Measurements from ENCODE around the gene HIVEP2. TPM values are rescaled to one million over a fixed set of nuclear protein-coding genes. Genes with fewer than 3 reads are reported as not detected.

Gene HIVEP2
- total RNA-seq, 1 donor from 2014 or later = 26.6 TPM

DNA sequence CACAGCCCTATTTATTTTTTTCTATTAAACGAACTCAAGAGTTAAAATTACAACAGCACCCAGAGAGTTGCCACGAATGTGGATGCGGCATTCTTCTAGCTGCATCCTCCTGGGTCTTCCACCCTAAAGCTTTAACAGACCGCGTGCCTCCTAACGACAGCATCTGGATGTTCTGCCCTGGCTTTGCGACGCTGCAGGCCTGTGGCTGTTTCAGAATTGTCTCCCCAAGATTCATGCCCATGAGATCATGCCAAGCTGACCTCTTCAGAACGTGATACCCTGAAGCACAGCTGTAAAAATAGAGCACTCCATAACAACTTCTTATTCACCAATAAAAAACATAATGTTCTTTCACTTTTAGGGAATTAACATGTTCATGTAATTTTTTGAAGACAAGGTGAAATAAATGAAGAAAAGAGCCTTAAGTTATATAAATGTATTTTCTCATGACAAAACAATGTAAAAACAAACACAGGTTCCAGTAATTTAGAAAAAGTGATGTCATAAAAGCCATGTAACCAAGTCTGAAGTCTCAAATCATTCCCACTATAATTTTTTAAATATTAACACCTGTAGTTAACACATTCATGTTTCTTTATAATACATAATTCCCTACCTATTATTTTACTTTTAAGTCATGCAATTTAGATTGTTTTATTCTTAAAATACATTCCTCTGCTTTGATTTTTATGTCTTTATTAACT lies 26.5 kb downstream of the HIVEP2 start:
- DNase-seq (ENCODE audit: low read depth) = no peak

DNA sequence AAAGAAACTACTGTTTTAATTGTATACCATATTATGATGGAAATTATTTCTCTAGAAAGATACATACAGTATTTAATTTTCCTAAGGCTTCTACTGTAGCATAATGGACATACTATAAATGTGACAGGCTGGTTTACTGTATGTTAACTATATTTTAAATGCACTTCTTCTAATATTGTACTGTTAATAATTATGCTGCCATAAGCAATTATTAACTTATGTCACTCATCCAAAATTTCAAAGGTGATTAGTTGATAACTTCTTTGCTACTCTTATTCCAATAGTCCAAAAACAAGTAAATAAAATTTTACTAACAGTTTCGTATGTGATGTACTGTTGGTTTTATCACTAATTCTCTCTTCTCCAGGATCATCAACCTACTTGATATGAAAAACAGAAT lies 28.1 kb downstream of the HIVEP2 start:
- DNase-seq (ENCODE audit: low read depth) = no peak

DNA sequence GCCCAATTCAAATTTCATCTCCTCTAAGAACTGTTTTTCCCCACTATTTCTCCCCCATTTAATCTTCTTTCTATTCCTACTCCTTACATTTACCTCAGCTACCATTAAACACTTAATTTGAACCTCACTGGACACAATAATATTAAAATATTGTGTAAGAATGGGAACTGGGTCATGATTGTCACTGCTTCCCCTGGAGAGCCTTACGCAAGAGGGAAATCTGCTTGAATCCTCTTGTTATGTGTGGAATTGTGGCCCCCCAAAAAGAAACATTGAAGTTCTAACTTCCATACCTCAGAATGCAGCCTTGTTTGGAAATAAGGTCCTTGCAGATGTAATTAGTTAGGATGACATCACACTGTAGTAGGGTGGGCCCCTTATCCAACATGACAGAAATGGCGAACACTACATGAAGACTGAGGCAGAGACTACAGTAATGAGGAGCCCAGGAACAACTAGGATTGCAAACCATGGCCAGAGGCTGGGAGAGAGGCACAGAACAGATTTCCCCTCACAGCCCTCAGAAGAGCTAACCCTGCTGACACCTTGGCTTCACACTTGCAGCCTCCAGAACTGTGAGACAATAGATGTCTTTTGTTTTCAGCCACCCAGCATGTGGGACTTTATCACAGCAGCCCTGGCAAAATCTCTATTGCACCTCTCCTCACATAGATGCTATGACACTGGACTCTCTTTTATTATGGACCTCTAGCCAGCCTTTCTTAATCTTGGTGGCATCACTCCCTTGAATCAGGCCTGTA lies 29.9 kb downstream of the HIVEP2 start:
- no peak for DNase-seq (ENCODE audit: low read depth)

DNA sequence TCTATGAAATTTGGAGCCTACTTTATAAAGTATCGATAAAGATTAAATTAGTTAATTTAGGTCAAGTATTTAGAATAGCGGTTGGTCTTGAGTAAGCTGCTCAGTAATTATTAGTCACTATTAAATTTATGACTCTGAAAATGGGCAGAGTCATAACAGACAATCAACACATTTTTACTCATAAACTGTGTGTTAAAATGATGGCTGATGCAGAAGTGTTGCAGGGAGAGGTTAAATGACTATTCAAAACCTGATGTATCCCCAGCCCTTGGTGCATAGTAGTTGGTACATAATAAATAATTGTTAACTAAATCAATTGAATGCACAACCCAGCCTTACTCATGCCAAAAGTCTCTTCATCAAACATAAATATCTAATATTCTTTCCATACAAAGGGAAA lies 30.6 kb downstream of the HIVEP2 start:
- no peak for DNase-seq (ENCODE audit: low read depth)

DNA sequence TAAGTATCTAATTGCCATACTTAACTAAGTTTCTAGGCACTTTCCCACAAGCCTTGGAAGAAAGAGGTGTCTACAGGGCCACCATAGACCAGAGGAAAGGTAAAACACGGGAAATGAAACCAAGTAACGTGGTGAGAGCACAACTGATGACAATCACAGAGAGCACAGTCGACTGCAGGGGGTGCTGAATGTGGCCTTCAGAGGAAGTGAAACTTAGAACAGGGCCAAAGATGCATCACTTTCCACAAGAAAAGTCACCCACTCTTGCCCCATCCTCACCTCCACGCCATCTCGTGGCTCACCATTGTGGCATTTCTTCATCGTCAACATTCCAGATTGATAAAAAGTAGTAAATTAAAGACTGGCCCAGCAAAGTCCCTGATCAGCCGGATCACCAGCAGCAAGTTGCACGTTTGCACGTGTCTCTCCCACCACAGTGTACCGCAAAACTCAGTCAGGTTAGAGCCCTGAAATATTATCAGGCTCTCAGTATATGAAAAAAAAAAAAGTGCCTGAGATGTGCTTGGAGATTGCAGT lies 31.4 kb downstream of the HIVEP2 start:
- DNase-seq (ENCODE audit: low read depth) = no peak

DNA sequence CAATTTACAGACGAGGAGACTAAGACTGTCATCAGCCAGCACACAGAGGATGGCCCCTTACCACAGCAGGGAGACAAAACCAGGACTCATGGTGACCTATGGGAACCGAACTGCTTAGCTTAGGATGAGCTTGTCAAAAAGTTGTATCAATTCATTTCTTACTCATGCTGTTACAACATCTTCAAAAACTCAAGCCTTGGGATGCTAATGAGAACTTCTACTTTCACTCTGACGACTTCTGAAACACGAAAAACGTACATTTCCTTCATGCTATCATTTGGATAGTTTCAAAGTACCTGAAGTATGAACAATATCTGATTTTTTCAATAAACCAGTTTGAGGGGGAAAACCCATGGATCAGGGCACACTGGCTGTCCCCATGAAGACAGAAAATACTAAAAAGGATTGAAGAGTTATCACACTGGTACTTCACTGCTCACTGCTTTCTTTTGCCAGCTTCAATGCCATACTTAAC lies 31.9 kb downstream of the HIVEP2 start:
- DNase-seq (ENCODE audit: low read depth) = no peak

DNA sequence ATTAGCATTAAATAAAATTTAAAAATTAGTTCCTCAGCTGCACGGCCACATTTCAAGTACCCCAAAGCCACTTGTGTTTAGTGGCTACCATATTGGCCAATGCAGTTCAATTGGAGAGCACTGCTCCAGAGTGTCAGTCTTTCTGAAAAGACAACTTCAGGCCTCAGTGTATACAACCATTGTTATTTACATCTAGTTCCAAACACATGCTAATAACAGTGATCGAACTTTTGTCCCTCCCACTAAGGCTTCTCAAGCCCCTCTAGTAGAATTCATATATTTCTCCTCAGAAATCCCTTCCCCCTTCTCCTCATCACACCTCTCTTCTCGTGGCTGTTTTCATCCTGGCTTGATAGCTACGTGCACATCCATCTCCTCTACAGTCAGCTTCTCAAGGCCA lies 32.9 kb downstream of the HIVEP2 start:
- DNase-seq (ENCODE audit: low read depth) = no peak

DNA sequence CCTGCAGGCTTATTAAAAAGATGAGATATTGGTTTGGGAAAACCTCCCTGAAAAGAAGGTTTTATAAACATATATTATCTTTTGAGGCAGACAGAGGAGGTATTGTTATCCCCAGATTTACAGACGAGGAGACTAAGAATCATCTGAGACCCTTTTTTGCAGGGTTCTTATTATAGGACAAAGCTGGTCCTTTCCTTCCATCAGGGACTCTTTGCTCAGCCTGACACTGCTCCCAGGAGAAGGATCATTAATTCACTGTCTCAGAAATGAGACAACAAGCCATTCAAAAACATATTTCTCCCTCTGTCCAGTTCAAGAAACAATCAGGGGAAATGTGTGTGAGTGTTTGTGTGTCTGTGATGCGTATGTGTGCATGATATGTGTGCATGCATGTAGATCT lies 33.5 kb downstream of the HIVEP2 start:
- DNase-seq (ENCODE audit: low read depth) = no peak

DNA sequence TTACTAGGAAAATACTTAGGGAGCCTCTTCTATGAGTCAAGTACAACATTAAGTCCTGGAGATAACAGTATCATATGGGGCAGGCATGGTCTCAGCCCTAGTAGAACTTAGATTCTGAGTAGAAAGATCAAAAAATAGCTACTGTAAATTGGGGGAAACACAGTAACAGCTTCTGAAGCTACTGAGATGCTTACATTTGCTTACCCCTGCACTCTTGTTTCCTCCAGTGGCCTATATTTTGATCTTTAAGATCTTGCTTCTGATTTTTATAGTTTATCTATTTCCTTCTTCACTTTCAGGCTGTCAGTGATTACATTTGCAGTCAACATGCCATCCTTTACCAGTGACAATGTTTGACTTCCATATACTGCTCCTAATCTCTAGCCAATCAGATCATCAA lies 35.3 kb downstream of the HIVEP2 start:
- no peak for DNase-seq (ENCODE audit: low read depth)

DNA sequence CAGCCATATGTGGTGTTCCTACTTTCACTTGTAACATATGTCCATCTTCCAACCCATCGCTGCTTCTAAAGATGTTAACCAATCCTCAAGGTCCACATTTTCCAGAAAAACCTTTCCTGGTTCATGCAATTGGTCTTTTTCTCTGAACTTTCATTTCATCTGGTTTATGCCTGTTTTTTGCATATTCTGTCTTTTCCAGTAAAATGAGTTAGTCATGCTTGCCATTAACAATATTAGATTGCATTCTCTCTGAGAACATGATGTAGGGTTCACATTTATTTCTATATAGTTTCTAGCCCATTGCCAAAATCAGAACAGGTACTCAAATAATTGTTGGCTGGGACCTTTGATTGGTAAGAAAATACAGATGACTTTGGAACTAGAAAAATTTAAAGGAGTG lies 36.7 kb downstream of the HIVEP2 start:
- DNase-seq (ENCODE audit: low read depth) = no peak

DNA sequence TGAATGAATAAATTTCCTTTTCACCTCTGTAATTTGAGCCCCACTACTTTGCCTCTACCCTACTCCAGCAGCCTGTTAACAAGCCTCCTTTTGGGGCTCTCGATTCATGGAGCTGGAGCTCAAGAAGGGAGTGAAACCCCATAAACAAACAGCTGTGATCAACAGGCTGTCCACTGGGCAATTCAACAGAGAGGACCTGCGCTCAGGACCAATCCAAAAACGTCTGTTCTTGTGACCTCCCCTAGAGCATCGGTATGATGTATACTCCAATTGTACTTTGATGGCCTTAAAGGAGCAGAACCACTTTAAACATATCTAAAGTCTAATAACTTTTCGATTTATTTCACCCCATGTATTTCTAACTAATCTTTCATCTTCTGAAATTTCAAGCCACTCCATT lies 37.4 kb downstream of the HIVEP2 start:
- no peak for DNase-seq (ENCODE audit: low read depth)

DNA sequence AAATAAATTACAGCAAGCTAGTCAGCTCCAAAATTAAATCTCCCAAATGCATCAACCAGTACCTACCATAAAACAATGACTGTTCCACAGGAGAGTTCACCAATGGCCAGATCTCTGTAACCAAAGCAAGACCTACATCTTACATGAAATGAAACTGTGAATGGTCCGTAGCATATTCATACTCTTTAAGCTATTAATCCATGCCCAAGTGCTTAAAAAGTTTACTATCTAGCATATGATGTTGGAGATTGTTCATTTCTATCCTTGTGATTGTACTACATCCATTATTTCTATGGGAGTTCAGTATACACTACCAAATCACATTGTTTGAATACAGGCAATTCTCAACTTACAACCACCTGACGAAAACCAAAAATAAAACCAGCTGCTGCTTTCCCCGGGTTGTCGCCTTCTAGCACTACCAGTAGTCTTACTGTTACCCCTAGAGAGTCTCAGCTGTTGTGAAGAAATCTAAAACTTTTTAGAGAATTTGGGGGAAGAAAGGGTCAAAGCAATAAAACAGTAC lies 38.0 kb downstream of the HIVEP2 start:
- no peak for DNase-seq (ENCODE audit: low read depth)

DNA sequence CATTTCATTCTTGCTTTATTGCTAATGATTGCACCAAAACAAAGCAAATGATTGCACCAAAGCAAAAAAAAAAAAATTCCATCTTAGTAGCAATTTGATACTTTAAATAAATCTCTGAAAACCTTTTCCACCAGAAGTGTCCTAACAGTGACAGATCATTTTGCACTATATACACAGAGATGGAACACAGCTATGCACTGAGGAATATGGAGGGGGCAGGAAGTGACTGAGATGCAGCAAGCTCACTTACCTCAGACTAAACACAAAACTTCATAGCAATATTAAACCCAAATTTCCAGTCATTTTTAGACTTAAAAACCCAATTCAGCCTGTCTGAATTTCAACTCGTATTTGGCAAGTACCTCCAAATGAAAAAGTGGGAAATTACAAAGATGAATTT lies 41.2 kb downstream of the HIVEP2 start:
- DNase-seq (ENCODE audit: low read depth) = no peak

DNA sequence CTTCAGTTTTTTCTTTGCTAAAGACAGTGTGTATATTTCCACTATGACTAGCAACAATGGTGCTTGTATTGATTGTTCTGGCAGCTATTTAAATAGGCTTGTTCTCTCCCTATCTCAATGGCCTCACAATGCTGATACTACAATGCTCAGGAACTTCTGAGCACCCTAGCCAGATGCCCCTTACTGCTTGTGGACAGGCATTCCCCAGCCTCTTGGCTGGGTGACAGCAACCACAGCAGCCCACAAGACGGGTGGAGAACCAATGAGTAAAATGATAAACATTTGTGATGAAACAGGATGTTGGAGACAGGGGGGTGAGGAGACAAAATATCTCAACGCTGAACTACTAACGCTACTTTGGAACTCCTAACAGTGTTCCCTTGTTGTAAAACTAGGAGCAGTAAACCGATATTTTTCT lies 42.3 kb downstream of the HIVEP2 start:
- peak; percentile 98 for DNase-seq (ENCODE audit: low read depth)

DNA sequence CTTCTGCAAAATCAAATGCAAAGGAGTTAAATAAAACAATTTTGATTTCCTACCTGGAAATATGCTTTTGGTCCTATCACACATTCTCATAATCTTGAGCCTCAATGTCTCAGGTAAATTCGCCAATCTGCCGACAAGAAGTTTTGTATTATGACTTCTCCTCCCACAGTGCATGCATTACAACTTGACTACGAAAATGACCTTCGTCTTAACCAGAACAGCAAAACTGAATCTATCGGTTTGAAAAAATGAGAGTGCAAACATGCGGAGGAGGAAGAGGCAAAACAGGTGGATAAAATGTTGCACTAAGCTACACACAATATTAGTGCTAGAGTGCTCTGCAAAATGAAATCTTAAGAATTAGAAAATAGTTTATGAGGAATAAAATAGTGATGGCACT lies 43.4 kb downstream of the HIVEP2 start:
- no peak for DNase-seq (ENCODE audit: low read depth)

DNA sequence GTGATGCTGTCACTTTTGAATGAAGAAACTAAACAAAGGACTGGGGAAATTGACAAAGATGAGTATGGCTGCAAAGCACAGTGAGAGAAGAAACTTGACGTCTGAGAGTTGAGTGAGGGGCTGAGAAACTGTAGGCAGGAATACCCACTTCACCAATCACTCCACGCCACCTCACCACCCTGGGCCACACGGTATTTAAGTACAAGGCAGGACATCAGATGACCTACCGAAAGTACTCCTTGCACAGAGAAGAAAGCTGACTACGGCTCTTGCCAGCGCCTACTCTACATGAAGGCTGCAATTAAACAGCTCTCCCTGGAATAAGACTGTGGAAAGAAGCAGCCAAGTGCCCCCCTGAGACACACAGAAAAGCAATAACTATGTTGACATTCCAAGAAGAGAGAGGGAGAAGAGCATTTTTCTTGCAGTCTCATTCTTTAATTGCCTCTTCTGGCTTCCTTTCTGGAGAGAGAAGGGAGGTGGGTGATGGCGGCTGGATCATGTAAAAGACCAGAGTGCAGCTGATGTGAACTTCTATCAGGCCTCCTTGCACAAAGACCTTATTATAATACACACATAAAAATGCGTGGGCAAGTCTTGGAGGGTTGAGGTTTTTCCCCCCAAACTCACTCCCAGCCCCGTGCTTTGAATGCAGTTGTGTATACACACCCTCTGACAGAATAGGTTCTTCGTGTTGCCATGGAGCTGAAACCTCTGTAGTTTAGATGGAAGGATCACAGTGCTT lies 44.6 kb downstream of the HIVEP2 start:
- DNase-seq (ENCODE audit: low read depth) = no peak

DNA sequence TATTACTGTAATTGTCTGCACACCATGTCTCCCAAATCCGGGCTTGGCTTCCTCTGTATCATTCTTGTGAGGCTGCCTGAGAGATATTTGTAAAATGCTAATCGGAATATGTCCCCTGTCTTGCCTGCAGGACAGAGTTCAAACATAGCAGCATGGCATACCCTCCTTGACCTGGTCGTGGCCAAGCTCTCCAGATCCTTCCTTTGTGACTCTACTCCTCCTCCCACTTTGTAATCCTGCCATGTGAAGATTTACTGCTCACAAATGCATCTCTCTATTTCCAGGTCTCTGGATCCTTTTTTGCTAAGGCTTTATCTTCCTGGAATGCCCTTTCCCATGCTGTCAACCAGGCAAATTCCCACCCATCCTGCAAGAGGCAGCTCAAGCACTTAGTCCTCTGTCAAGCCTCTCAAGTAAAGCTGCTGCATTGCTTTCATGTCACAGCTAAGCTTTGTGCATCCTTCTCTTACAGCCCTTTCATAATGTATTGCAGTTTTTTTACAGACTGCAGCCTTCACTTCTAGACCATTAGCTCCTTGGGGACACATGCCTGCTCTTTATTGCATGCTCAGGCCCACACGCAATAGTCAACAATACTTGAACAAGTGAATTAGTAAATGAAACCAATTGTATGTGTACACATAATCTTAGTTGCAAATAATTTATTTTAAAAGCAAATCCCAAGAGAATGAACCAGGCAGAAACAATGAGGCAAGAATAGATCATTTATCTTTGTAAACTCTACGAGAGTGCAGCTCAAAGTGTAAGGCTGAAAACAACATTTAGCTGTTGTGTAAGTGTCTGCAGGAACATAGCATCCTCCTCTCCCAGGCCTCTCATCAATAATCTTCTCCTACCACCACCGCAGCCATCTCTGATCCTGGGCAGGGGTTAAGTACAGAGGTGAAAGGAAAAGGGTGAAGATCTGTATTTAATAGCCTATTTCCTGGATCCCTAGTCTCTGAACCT lies 45.8 kb downstream of the HIVEP2 start:
- no peak for DNase-seq (ENCODE audit: low read depth)

DNA sequence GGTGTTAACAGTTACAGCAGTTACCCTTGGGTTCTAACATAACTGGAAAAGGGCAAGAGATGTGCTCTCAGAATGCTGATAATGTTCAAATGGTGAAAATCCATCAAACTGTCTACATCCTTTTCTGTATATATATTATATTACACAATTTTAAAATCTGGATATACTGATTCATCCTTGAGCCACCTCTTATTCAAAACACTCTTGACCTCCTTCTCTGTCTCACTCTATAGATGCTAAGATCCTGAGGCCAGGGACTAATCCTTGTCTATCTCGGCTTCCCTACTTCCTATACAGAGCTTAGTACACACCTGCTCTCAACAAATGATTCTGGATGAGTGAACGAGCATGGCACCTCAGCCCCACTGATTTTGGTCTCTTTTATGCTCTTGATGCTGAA lies 47.3 kb downstream of the HIVEP2 start:
- DNase-seq (ENCODE audit: low read depth) = no peak

DNA sequence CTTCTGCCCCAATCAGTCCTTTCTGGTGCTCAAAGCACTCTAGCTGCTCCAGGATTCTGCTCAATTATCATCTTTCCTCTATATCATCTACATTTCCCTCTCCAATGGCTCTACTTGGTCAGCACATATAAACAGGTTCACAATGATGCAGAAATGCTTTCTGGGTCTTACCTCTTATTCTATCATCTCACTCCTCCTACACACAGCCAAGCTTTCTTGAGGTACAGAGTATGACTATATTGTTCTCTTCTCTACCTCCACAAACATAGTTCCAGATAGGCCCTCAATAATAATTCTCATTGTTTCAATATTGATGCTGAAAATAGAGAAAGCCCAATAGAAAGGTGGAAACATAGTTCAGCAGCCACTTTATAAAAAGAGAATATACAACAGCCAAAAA lies 48.2 kb downstream of the HIVEP2 start:
- no peak for DNase-seq (ENCODE audit: low read depth)

DNA sequence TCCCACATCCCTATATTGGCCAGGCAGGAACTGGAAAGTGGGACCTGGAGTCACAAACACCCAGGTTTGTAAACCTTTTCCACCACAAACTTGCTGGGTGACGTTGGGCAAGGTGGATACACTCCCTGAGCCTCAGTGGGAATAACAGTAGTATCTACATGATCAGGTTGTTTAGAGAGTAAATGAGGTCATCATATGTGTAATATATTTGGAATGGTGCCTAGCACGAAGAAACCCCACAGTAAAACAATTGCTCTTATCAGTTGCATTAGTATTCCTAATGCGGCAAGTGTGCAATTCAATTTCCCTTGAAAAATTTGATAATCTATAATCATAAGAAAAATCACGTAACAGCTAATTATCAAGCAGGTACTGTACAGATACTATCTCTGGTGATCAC lies 51.9 kb downstream of the HIVEP2 start:
- DNase-seq (ENCODE audit: low read depth) = peak; percentile 29

Measured in renal cortical epithelial cell (primary cell).